GM12878 (cell line): ENCODE results near the gene SCAMP5. TPM values are rescaled to one million over a fixed set of nuclear protein-coding genes. Genes with fewer than 3 reads are reported as not detected.
A peak's percentile ranks its signal among the peaks of the same experiment; 100 is the strongest.

ENCODE experiments used
- ATAC-seq: fragments of 200-7000 bp; cut with Tn5 transposase; 3 replicates; pipeline ENCODE4 v1.9.1; 2020; ENCODE audit warnings: mild to moderate bottlenecking, moderate library complexity
- BruUV-seq: library from RNA; stranded (reverse); fragments of 400-500 nt; replicated peaks from 2 replicates; lab custom pipeline; 2021; lab: Mats Ljungman, UMichigan
- CTCF ChIA-PET: fragments of 300-600 bp; sonication (Branson Sonifier 250); formaldehyde crosslinking; extraction: SDS; loops from one replicate; lab custom pipeline; 2021; ENCODE audit warnings: inconsistent platforms; lab: Yijun Ruan, JAX
- POLR2A ChIA-PET: fragments of 350-600 bp; formaldehyde crosslinking; extraction: SDS; loops from one replicate; lab custom pipeline; 2021; ENCODE audit warnings: inconsistent platforms; lab: Charles Lee
- RAD21 ChIA-PET: fragments of 300-600 bp; sonication (Branson Sonifier 250); formaldehyde crosslinking; loops from one replicate; lab custom pipeline; 2023; ENCODE audit warnings: antibody characterized with exemption; ENCODE audit not compliant: unreplicated experiment; lab: Charles Lee
- SMC1A ChIA-PET: fragments of 300-600 bp; sonication (Branson Sonifier 250); formaldehyde crosslinking; loops from one replicate; lab custom pipeline; 2023; ENCODE audit not compliant: unreplicated experiment, uncharacterized antibody; lab: Charles Lee
- DNase-seq: peaks from one replicate; pipeline ENCODE4 v3.0.0-alpha.2; 2011; ENCODE audit warnings: low read depth, low spot score
- FAIRE-seq: peaks from 3 replicates; lab custom pipeline; 2011; peaks lifted over from hg19 to GRCh38; lab: Jason Lieb, UNC
- H2AFZ ChIP-seq: 2 replicates; pipeline ENCODE4 v1.6.0; 2011; ENCODE audit warnings: low read depth, low read length, control low read depth; ENCODE audit not compliant: control insufficient read depth
- H3K27ac ChIP-seq: 2 replicates; pipeline ENCODE4 v1.5.1; 2011; ENCODE audit warnings: control low read depth; ENCODE audit not compliant: control insufficient read depth, insufficient read depth
- H3K27me3 ChIP-seq, 2 experiments: replicated peaks in 1 of 2; 2 replicates each; pipeline versions ENCODE4 v1.6.0 to v1.6.1; 2011; ENCODE audit warnings: low read length in 1 of 2; ENCODE audit not compliant: control insufficient read depth in 2 of 2, insufficient read depth in 2 of 2
- H3K36me3 ChIP-seq, 2 experiments: 2 replicates each; pipeline ENCODE4 v1.5.1; 2011; ENCODE audit warnings: low read length in 1 of 2; ENCODE audit not compliant: control insufficient read depth in 2 of 2, insufficient read depth in 2 of 2
- H3K4me1 ChIP-seq: 2 replicates; pipeline ENCODE4 v1.6.1; 2011; ENCODE audit warnings: mild to moderate bottlenecking, low read length, moderate library complexity, mixed read lengths; ENCODE audit not compliant: control insufficient read depth, insufficient read depth
- H3K4me2 ChIP-seq: 2 replicates; pipeline ENCODE4 v1.6.0; 2011; ENCODE audit warnings: control low read depth; ENCODE audit not compliant: control insufficient read depth, insufficient read depth
- H3K4me3 ChIP-seq: fragments of 200-600 bp; sonication (generic); 2 replicates; pipeline ENCODE4 v1.5.1; 2016
- H3K79me2 ChIP-seq: 2 replicates; pipeline ENCODE4 v1.6.0; 2011; ENCODE audit warnings: low read length; ENCODE audit not compliant: control insufficient read depth, insufficient read depth
- H3K9ac ChIP-seq: 2 replicates; pipeline ENCODE4 v1.8.0; 2011; ENCODE audit warnings: low read length, control low read depth, mixed read lengths; ENCODE audit not compliant: control insufficient read depth, insufficient read depth
- H3K9me3 ChIP-seq: replicated peaks from 3 replicates; pipeline ENCODE4 v1.5.1; 2011; ENCODE audit warnings: mild to moderate bottlenecking, low read length; ENCODE audit not compliant: control insufficient read depth, insufficient read depth
- H4K20me1 ChIP-seq: 2 replicates; pipeline ENCODE4 v1.6.0; 2011; ENCODE audit not compliant: control insufficient read depth, insufficient read depth
- HCFC1 ChIP-seq: fragments of 150-350 bp; IDR thresholded peaks from 2 replicates; pipeline ENCODE4 v1.6.1; 2014; ENCODE audit warnings: low read length
- MYB ChIP-seq: fragments of 150-350 bp; IDR thresholded peaks from 2 replicates; pipeline ENCODE4 v1.6.1; 2014; ENCODE audit warnings: mild to moderate bottlenecking, low read depth, low read length, borderline replicate concordance
- RCOR1 ChIP-seq: conservative IDR thresholded peaks from 2 replicates; pipeline ENCODE4 v1.6.1; 2012; ENCODE audit warnings: low read depth, low read length, improper control_type of control experiment
- SMC3 ChIP-seq: IDR thresholded peaks from 2 replicates; pipeline ENCODE4 v1.6.1; 2011; ENCODE audit warnings: low read length, improper control_type of control experiment, borderline replicate concordance
- SPI1 ChIP-seq: IDR thresholded peaks from 2 replicates; pipeline ENCODE4 v1.6.1; 2011; ENCODE audit warnings: low read depth, mild to moderate bottlenecking, low read length, moderate library complexity, borderline replicate concordance; ENCODE audit not compliant: insufficient read depth
- WGBS: methylation state at CpG from one replicate; pipeline ENCODE4 v1.1.6; 2016; ENCODE audit warnings: low lambda C conversion rate; ENCODE audit not compliant: insufficient replicate concordance, insufficient coverage; ENCODE audit errors: missing lambda C conversion rate; 5-methylcytosine and 5-hydroxymethylcytosine counted together
- in situ Hi-C: fragments of 300-500 bp; cut with MboI; formaldehyde crosslinking; loops from 9 replicates; pipeline ENCODE4 v1.14.3; 2018; ENCODE audit warnings: mixed read lengths
- intact Hi-C: fragments of 100-400 bp; cut with micrococcal nuclease; formaldehyde crosslinking; loops from one replicate; pipeline ENCODE4 v1.14.2; 2022; ENCODE audit not compliant: unreplicated experiment
- polyA plus RNA-seq, 11 experiments: library from polyadenylated mRNA; depleted of rRNA in 4 of 11; unstranded in 6 of 11; stranded (reverse) in 5 of 11; fragments of >200 nt; fragmentation: Nextera tagmentation in 4 of 11; fragmentation: Illumina TruSeq in 1 of 11; extraction: Ambion mirVana in 4 of 11; extraction: Trizol in 1 of 11; gene quantifications; 1 replicate in 1 of 11; 2 replicates in 10 of 11; pipeline versions ENCODE4 v1.2.1 to v1.2.3, GENCODE V29; 2011 to 2016; ENCODE audit warnings: inconsistent platforms in 2 of 11, missing spikeins in 2 of 11, low read depth in 1 of 11
- total RNA-seq, 4 experiments: library from RNA; depleted of rRNA in 3 of 4; stranded (reverse); fragments of >200 nt in 3 of 4; fragmentation: Illumina TruSeq in 1 of 4; extraction: Trizol in 1 of 4; gene quantifications; 2 replicates each; pipeline versions ENCODE4 v1.2.1 to v1.2.3, GENCODE V29; 2013 to 2021

SCAMP5 gene
- total and polyA plus RNA-seq, 10 of the 15 experiments (the other 5 are each of a cell fraction or from before 2014, with no cell fraction given) = 1.6 to 41.6 (median 16.9) TPM

GRCh38 chr15:75023872-75024636 is 28.7 kb downstream of the SCAMP5 start (continued):
- TF ChIP-seq HCFC1 = no peak
- no peak for TF ChIP-seq SMC3
- no peak for TF ChIP-seq MYB

DNA sequence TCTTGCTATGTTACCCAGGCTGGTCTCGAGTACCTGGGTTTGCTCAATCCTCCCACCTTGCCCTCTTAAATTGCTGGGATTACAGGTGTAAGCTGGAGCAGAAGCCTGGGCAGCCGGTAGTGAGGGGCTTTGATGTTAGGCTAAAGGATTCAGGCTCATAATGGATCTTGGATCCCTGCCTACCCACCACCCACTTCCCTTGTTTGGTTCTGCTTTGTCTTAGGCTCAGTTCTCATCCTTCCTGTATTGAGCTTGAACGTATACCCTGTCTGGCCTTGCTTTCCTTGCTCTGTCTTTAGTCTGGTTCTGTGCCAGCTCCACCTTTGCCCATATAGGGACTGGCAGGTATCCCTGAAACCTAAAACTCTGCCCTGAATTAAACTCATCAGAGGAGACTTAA is 29.7 kb downstream of the SCAMP5 start:
- H4K20me1 ChIP-seq = no peaks in the 10 kb centered on the region
- no peaks in the 10 kb centered on the region for H3K36me3 ChIP-seq
- no peak for DNase-seq
- H3K4me3 ChIP-seq = peak overlapping the region; percentile 86; the same call in 1 of the 2 replicates
- peaks cover 22% of the 10 kb centered on the region for H3K79me2 ChIP-seq
- peak overlapping the region; percentile 45 for H3K27ac ChIP-seq
- peak; percentile 28; the same call in 1 of the 2 replicates for TF ChIP-seq SPI1
- TF ChIP-seq RCOR1 = no peak
- no peak for FAIRE-seq
- intact Hi-C loops (no loop called here), in situ Hi-C loops (loop anchor here (10.0 kb wide), 1 partner anchor 280 kb away; no protein-coding TSS in a partner anchor)
- WGBS = 48% methylated on average over 3 of the region's 3 CpGs
- H3K9ac ChIP-seq = peak overlapping the region; percentile 27
- peak overlapping the region; percentile 93 for H3K4me2 ChIP-seq
- H3K9me3 ChIP-seq = no peaks in the 10 kb centered on the region
- peaks cover 29% of the 10 kb centered on the region for H3K4me1 ChIP-seq
- BruUV-seq = no TSS peak
- no peaks in the 10 kb centered on the region for H3K27me3 ChIP-seq
- RAD21 ChIA-PET = interaction anchor here (1.1 to 3.8 kb wide), 7 partner anchors 17 to 179 kb away, joined by 3 to 28 read pairs (median 10); partner anchors contain the start of genes C15orf39 and SCAMP5
- H2AFZ ChIP-seq = no peak overlapping the region
- POLR2A ChIA-PET = interaction anchor here (0.5 to 3.5 kb wide), 8 partner anchors 13 to 184 kb away, joined by 3 to 15 read pairs (median 3); partner anchors contain the start of gene C15orf39
- CTCF ChIA-PET = interaction anchor here (0.9 to 3.3 kb wide), 8 partner anchors 12 to 184 kb away, joined by 3 to 23 read pairs (median 3); no protein-coding TSS in a partner anchor
- no peak for ATAC-seq
- SMC1A ChIA-PET = interaction anchor here (0.7 to 4.5 kb wide), 9 partner anchors 11 to 617 kb away, joined by 3 to 21 read pairs (median 4); no protein-coding TSS in a partner anchor
